Tongue (tissue), 2 donors: ENCODE results near the gene EIPR1. TPM values are rescaled to one million over a fixed set of nuclear protein-coding genes. Genes with fewer than 3 reads are reported as not detected.

ENCODE experiments used
- DNase-seq: peaks from one replicate; pipeline ENCODE4 v3.0.0-alpha.2; 2015
- total RNA-seq: library from RNA; depleted of rRNA; stranded (reverse); fragments of >200 nt; gene quantifications from one replicate; pipeline ENCODE4 v1.2.3, GENCODE V29; 2014

Gene EIPR1
- total RNA-seq, 1 donor from 2014 or later, result 28.9 TPM

DNA sequence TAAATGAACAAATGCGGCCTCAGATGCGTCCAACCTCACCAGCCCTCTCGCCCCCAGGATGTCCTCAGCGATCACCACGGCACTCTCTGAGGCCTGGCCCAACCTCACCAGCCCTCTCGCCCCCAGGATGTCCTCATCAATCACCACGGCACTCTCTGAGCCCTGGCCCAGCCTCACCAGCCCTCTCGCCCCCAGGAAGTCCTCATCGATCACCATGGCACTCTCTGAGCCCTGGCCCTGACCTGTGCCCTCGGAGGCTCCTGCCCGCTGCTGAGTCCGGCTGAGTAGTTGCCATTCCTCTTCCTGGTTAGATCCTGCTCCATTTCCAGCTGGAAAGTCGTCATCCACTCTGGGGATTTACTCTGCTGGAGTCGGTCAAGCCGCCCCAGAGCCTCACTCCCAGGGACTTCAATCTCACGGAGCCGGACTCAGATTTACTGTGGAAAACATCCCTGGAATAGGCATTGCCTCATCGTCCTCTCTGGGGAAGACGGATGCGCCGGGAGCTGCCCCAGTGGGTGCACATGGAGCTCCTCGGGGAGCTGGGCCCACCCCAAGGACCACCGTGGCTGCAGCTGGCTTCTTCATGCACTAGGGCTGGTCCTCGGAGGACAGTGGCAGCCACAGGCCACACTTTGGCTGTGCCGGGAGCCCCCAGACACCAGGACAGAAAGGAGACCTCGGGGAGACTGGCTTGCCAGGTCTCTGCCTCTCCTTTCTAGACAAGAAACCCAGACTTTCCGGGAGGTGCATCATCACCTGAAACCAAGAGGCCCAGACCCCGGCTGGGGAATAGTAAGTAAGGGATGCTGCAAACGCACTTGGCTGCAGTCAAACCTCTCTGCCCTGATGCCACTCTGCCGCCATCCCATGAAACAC is 230.6 kb downstream of the EIPR1 start:
- DNase-seq, result no peak

DNA sequence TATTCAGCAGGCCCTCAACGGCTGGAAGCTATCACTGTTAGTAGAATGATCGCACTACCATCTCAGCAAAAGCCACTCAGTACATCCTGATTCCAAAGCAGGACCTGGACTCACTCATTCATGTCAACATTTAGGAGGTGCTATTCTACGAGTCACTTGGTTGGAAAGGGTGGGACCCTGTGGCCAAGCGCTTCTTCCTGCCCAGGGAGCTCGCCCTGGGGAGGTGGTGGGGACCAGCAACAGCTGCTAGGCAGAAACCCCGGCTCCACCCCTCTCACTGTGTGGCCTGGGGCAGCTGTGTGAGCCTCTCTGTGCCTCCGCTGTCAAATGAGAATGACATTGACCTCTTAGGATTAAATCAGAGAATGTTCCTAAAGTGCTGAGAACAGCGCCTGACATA is 231.4 kb downstream of the EIPR1 start:
- DNase-seq, result no peak

DNA sequence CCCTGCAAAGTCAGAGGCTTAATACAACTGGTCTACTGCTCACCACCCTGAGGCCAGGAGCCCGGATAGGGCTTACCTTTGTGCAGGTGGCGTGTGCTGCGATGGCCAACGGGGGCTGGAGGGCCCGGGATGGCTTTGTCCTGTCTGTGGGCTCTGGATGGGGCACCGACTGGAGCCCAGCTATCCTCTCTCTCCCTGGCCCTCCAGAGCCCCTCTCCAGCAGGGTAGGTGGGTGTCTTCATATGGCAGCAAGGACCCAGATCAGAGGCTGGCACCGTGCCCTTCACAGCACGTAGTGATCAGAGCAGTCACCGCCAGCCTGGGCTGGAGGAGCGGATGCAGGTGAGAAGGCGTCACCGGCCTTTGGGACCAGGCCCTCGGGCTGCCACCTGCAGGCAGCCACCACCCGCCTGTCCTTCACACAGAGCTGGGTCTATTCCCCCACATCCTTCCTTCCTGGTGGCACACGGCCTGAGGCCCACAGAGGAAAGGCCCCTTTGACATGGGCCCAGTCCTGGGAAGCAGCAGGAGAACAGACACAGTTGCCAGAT is 232.1 kb downstream of the EIPR1 start:
- no peak for DNase-seq

DNA sequence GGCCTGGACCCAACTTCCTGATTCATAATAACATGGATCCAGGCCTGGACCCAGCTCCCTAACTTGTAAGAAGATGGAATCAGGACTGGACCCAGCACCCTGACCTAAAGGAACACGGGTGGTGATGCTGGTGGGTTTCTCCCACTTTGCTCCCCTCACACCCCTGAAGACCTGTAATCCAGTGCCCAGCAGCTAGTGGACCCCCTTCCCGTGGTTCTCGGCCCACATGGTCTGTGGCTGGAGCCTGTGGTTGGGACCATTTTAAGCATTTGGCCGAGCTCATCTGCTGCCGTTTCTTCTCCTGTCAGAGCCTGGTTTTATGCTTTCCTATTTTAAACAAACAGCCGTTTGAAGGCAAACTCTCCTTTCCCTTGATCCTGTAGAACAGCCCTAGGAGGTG is 232.8 kb downstream of the EIPR1 start:
- no peak for DNase-seq

DNA sequence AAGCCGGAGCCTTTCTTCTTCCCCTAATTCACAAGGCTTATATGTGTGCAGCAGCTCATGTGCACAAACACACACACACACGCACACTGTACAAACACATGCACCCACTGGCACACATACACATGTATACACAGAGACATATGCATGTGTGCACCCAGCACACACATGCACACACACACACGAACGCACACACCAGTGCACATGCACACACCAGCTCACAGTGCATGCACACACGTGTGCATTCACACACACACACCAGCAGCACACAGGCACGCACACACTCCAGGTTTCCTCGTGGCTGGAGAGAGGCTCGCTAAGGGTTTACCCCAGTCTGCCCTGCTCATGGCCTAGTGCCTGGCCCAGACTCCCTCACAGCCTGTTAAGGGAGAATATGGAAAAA is 234.0 kb downstream of the EIPR1 start:
- DNase-seq, result no peak

DNA sequence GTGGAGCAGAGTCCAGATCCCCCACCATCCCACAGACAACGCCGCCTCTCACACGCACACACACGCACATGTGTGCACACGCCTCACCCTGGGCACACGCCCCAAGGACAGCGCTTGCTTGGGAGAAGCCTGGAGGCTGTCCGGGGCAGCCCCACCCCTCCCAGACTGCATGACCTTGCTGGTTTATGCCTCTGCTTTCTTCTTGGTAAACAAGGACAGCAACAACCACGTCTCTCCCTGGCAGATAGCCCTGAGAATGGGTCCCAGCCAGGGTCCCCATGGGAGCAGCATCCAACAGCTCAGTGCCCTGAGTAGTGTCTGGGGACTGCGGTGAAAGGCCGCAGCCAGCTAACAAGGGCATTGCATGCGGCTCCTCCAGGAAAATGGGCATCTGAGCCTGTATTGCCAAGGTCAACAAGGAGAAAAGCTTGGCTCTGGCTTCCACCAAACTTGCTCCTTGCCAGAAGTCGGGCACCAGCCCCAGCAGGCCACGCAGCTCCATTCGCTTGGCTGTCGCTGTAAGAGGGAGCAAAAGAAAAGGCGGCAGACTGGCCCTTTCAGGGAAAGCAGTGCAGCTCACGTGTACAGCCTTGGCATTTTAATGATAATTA is 234.6 kb downstream of the EIPR1 start:
- no peak for DNase-seq

DNA sequence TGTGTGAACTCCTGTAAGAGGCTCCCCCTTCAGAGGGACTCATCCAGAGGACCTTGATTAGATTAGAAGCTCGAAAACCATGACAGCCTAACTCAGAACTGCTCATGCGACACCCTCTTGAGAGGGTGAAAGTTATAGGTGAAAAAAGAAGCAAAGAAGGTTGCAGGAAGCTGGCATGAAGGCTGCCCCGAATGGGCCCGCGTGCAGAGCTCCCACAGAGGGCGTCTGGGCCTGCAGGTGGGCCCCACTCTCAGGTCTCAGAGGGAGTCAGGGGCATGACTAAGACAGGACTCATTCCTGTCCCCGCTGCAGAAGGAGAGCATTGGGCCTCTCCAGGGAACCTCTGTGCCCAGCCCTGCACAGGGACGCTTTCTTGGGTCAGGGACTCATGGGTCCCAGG is 235.4 kb downstream of the EIPR1 start:
- DNase-seq, result no peak

DNA sequence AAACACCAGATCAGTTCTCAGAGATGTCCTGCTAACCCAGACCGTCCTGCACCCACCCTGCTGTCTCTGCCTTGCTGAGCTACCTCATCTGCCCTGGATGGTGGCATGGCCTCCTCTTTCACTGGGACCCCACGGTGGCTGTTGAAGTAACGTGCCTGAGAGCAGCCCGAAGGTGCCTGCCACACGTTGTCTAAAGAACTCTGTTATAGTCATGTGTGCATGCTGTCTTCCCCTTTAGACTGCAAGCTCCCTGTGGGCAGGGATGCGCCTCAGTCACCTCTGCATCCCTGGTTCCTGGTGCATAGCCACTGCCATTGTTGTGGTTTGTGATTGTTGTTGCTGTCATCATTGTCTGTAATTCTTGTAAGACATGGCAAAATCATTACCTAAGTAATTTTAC is 235.9 kb downstream of the EIPR1 start:
- no peak for DNase-seq

DNA sequence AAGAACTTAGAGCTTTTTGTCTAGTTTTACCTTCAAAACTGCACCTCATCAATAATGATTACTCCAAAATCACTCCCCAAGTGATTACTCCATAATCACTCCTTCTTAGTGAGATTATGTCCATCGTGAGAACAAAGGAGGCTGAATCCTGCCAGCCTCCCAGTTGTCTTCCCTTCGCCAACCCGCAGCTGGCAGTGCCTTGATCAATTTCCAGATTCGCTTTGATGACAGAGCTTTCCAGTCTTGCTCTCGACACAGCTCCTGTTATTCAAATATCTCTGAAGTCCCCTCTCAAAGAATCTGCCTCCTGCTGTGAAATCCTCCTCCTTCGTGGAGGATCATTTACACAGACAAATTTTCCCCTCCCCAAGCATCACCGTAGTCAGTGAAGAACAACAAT is 237.7 kb downstream of the EIPR1 start:
- peak; percentile 66 for DNase-seq

Other genes with a start within 250 kb of the EIPR1 start
- 75.5 TPM for gene TRAPPC12, start 1.9 kb upstream of the EIPR1 start, total RNA-seq
- 33.2 TPM for gene ADI1, start 141.7 kb upstream of the EIPR1 start, total RNA-seq
- gene RNASEH1, start 180.5 kb upstream of the EIPR1 start, total RNA-seq, result 22.2 TPM
- 1,588 TPM for gene RPS7, start 197.4 kb upstream of the EIPR1 start, total RNA-seq
- gene COLEC11, start 217.3 kb upstream of the EIPR1 start, total RNA-seq, result 0.92 TPM